GM19438 (cell line): ENCODE data around the gene WASF3.

ENCODE experiments used
- ATAC-seq: cut with Tn5 transposase; IDR thresholded peaks from one replicate; pipeline ENCODE4 v1.9.1; 2021; ENCODE audit warnings: low read depth; ENCODE audit not compliant: unreplicated experiment

The WASF3 gene

DNA sequence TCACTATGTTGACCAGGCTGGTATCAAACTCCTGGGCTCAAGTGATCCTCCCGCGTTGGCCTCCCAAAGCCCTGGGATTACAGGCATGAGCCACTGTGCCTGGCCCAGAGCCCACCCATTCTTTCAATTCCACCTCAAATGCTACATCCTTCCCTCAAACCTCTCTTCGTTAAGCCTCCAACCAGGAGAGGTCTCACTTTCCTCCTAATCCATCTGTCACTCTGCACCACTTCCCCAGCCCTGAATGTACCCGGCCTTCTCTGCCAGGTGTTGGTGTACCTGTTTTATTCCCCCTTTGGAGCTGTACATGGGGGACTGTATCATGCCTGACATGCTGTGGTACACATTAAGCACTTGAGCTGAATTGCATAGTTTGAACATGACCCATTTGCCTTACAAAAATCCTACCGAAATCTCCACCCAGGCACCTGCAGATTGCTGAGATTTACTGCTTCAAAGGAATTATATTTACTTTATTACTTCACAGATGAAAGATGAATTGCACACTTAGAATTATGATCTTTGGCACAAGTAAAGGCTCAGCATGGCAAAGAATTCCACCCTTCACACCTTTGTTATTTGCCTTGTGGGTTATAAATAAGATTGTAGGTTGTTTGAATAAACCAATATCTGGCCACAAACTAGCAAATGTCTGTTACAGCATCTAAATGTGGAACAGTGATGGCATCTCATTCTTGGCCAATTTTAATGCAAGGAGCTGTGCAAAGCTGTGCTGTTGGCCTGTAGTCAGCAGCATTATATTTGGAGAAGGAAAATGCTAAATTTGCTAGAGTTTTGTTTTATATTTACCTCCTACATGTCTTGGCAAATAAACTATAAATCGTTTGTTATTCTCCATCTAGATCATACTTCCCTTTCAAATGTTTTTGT, 15.6 kb upstream of the WASF3 start:
- ATAC-seq: no peak

GRCh38 chr13:26544707-26545106, 12.8 kb upstream of the WASF3 start:
- ATAC-seq: no peak

- no peak for ATAC-seq
Observed at GRCh38 chr13:26548205-26548765, 9.2 kb upstream of the WASF3 start.

- no peak for ATAC-seq
Observed at GRCh38 chr13:26549713-26550112, 7.8 kb upstream of the WASF3 start.

DNA sequence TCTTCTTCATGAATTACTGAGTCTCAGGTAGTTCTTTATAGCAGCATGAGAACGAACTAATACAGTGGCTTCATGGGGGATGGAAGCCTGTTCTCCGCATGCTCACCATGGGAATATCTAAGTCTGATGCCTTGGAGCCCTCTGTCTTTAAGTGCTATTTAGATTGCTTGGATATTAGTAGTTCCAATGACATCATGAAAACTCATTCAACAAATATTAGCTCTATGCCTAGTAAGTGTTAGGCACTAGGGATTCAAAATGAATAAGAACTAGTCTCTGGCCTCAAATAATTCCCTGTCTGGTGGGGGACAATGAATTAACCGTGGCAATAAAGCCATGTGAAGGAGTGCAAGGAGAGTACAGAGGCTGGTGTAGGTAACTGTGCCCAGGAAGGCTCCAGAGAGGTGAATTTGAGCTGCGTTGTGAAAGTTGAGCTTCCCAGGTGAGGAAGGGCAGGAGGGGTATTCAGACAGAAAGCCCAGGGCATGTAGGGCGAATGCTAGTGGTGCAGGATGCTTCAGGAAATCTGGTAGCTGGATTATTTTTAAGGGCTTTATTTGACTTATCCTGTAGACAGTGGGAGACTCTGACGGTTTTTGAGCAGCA, 6.1 kb upstream of the WASF3 start:
- ATAC-seq: no peak

DNA sequence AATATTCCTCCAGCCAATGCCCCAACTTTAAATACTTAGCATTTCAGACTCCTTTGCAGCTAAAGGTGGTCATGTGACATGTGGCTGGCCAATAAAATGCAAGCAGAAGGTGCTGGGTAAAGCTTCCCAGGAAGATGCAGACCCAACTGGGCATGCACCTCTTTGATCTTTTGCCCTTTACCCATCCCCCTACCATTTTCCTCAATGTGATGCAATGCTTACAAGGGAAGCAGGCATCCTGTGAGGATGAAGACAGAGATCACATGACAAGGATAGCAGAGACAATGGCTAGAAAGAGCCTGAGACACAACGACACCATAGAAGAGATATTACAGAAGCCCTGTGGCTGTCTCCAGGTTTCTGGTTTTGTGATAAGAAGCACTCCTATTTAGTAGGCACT, 2.1 kb upstream of the WASF3 start:
- no peak for ATAC-seq

- ATAC-seq: peak; percentile 31
Observed at GRCh38 chr13:26557051-26557392, 461 bp upstream of the WASF3 start.

- peak; percentile 19 for ATAC-seq
Observed at GRCh38 chr13:26558074-26558805, 757 bp downstream of the WASF3 start.

- no peak for ATAC-seq
Observed at GRCh38 chr13:26558987-26559386, 1.5 kb downstream of the WASF3 start.

GRCh38 chr13:26560456-26560855, 3.0 kb downstream of the WASF3 start:
- no peak for ATAC-seq

- ATAC-seq: no peak
Observed at GRCh38 chr13:26561067-26561466, 3.6 kb downstream of the WASF3 start.

- ATAC-seq: no peak
Observed at GRCh38 chr13:26561651-26562511, 4.4 kb downstream of the WASF3 start.

DNA sequence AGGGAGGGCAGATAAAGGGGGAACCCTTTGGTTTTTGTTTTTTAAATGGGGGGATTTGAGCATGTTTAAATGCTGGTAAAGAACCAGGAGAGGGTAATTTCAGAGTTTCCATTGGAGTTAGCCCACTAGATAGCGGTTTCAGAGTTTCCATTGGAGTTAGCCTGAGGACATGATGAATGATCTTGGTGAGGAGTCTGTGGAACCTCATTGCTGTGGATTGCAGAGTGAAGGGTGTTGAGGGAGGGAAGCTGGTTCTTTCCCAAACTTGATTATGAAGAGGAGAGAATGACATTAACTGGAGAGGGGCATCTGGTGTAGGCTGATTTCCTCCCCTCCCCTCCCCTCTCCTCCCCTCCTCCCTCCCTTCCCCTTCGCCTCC, 5.0 kb downstream of the WASF3 start:
- no peak for ATAC-seq

DNA sequence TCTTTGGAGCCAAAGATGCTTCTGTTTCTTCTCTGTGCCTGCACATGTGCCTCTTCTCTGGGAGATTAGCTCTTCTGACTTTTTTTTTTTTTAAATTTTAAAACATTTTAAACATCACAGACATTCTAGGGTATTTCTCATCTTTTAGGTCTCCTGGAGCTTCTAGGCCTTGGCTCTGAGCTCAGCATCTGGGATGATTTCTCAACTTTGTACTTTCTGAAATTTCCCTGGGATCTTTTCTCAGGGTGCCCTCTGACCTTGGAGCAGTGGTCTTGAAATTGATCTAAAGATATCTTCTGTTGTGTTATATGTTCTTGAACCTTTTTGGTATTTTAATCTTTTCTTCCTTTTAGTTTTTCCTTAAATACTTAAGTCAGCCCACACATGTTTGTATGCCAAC, 6.2 kb downstream of the WASF3 start:
- no peak for ATAC-seq

- no peak for ATAC-seq
Observed at GRCh38 chr13:26568132-26568815, 10.8 kb downstream of the WASF3 start.

- ATAC-seq: no peak
Observed at GRCh38 chr13:26571518-26571917, 14.0 kb downstream of the WASF3 start.

DNA sequence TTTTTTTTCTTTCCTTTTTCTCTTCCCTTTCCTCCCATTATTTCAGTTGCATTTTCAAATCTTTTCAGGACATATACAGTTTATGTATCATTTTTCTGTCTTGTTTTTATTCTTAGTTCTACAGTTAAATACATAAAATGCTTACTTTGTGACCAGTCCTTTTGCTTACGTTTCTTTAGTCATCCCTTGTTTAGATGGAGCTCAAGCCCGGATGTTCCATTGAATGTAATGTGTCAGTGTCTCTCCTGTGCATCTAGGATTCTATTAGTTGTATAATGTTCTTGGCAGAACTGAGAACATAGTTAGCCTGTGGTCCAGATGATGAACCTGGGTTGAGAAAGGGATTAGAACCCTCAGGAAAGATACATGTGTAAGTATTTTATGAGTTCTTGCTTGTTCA, 17.8 kb downstream of the WASF3 start:
- ATAC-seq: no peak

GRCh38 chr13:26579580-26579979, 22.1 kb downstream of the WASF3 start:
- ATAC-seq: no peak

DNA sequence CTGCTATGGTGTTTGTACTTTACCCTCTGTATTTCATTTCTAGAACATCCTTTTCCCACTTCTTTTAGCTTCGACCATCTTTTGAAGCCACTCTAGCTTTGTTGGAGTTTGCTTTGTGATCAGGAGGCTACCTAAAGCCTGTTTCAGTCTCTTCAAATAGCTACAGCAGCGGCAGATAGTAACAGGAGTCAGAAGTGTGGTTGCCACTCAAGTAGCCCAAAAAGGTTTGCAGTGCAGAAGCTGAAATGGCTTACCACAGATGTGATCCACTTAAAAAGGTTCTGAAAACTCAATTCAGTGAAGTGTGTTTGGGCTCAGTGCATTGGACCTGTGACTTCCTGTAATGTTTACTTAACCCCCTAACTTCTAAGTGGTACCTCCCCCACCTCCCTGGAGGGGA, 26.2 kb downstream of the WASF3 start:
- ATAC-seq: no peak

DNA sequence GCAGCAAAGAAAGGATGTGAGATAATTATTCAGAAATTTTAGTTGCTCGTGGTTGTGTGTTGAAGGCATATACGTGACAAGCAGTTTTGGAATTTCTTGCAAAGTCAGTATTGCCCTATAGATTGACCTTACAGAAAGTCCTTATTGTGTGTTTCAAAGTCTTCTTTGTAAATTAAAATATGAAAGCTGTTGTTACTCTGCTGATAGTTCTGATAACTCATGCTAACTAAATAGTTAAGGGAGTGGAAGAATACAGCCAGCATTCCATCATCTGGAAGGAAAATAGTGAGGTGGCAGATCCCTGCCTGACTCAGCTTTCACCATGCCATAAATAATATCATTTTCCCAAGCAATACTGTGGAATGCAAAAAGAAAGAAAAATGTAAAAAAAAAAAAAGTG, 27.2 kb downstream of the WASF3 start:
- ATAC-seq: no peak
